HEK293 (cell line): Measurements from ENCODE around the gene ZNF483.

Experiments
- ZBTB7A ChIP-seq: fragments of 450-650 bp; formaldehyde crosslinking; IDR thresholded peaks from 2 replicates; pipeline ENCODE4 v1.5.1; 2016; ENCODE audit warnings: low read depth, missing biosample characterization, missing genetic modification characterization
- ZNF184 ChIP-seq: fragments of 450-650 bp; IDR thresholded peaks from 2 replicates; pipeline ENCODE4 v1.5.1; 2018; ENCODE audit warnings: missing biosample characterization, mild to moderate bottlenecking, missing genetic modification characterization
- ZNF623 ChIP-seq: fragments of 450-650 bp; formaldehyde crosslinking; IDR thresholded peaks from 2 replicates; pipeline ENCODE4 v1.5.1; 2016; ENCODE audit warnings: missing biosample characterization, missing genetic modification characterization
- TF ChIP-seq, protein P1 (sequence below): fragments of 450-650 bp; formaldehyde crosslinking; IDR thresholded peaks from 2 replicates; pipeline ENCODE4 v1.5.1; 2016; ENCODE audit warnings: missing biosample characterization, missing genetic modification characterization
- TF ChIP-seq, protein P2 (sequence below): fragments of 450-650 bp; formaldehyde crosslinking; IDR thresholded peaks from 2 replicates; pipeline ENCODE4 v1.5.1; 2016; ENCODE audit warnings: missing biosample characterization, missing genetic modification characterization

DNA sequence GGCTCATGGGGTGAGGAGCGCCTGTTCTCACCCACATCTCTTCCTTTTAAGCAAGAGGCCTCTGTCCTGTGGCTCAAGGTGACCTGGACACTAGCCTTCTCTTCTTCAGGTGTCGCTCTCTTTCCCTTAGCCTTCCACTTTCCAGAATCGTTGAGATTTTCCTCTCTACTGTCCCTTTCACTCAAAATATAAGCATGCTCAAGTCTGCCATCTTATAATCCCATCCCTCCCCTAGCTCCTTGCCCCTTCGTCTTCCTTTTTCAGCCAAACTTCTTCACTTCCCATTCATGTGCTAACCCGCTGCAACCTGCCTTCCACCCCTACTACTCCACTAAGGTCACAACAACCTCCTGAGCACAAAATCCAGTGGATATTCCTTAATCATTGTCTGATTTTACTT lies 61.4 kb downstream of the ZNF483 start:
- TF ChIP-seq ZNF623 (no peak), ZBTB7A (no peak), ZNF184 (no peak)
- TF ChIP-seq, protein P1, sequence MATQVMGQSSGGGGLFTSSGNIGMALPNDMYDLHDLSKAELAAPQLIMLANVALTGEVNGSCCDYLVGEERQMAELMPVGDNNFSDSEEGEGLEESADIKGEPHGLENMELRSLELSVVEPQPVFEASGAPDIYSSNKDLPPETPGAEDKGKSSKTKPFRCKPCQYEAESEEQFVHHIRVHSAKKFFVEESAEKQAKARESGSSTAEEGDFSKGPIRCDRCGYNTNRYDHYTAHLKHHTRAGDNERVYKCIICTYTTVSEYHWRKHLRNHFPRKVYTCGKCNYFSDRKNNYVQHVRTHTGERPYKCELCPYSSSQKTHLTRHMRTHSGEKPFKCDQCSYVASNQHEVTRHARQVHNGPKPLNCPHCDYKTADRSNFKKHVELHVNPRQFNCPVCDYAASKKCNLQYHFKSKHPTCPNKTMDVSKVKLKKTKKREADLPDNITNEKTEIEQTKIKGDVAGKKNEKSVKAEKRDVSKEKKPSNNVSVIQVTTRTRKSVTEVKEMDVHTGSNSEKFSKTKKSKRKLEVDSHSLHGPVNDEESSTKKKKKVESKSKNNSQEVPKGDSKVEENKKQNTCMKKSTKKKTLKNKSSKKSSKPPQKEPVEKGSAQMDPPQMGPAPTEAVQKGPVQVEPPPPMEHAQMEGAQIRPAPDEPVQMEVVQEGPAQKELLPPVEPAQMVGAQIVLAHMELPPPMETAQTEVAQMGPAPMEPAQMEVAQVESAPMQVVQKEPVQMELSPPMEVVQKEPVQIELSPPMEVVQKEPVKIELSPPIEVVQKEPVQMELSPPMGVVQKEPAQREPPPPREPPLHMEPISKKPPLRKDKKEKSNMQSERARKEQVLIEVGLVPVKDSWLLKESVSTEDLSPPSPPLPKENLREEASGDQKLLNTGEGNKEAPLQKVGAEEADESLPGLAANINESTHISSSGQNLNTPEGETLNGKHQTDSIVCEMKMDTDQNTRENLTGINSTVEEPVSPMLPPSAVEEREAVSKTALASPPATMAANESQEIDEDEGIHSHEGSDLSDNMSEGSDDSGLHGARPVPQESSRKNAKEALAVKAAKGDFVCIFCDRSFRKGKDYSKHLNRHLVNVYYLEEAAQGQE (tag by site-specific recombination), result no peak
- TF ChIP-seq, protein P2, sequence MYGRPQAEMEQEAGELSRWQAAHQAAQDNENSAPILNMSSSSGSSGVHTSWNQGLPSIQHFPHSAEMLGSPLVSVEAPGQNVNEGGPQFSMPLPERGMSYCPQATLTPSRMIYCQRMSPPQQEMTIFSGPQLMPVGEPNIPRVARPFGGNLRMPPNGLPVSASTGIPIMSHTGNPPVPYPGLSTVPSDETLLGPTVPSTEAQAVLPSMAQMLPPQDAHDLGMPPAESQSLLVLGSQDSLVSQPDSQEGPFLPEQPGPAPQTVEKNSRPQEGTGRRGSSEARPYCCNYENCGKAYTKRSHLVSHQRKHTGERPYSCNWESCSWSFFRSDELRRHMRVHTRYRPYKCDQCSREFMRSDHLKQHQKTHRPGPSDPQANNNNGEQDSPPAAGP (tag by site-specific recombination), result no peak
